Measurements from ENCODE around the gene ABCG1.

Gene ABCG1

DNA sequence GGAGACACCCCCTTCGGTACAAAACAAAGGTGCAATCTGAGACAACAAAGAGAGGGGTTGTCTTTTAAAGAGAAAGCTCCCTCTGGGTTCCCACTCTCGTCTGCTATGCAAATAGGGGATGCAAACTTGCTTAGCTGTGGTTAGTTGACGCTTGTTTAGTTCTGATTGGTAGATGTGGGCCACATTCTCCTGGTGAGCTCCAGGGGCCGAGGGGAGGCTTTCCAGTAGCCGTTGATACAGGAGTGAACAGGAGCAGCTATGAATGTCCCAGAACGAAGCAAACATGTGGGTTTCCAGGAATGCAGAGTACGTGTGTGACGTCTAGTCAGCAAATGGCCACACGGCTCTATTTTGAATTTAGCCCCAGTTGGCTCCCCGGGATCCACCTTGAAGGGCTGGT lies 117.1 kb downstream of the ABCG1 start:
- peak; percentile 40 for DNase-seq

- peak; percentile 3 for DNase-seq
Measured at GRCh38 chr21:42337276-42337675, 118.3 kb downstream of the ABCG1 start.

DNA sequence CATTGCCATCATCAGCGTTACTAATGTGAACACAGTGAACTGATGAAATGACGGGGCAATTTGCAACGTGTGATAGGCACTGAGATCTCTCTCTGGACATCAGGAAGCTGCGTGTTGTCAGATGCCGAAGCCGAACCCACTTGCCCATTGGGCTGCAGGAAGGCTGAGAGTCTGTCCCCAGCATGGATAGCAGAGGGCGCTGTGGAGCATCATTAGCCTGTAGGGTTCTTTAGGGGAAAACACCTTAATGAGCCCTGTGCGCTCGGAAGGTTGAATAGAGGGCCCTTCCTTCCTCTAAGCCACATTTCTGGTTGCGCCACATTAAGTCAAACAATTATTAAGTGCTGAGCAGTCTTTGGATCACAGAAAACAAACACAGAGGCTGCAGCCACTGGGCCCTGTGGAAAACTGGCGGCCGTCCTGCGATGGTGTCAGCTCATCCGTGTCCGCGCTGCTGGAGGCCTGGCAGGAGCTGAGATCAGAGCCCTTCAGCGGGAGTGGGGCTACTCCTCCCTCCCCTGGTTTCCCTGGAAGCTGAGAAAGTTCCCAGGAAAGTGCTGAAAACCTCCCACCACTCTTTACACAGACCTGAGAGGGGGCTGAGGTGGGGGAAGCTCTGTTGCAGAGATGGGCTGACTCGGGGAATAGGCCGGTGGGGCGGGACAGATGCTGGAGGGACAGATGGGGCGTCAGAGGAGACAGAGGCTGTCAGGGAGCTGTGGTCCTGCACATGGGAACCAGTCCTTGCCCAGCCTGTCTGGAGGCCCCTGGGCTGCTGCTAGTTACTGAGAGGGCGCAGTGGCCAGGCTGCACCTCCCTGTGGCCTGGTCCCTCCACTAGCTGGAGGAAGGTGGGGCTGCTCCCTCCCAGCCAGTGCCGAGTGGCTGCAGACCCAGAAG lies 119.1 kb downstream of the ABCG1 start:
- DNase-seq, result peak; percentile 88

- peak; percentile 55 for DNase-seq
Measured at GRCh38 chr21:42338729-42339715, 120.1 kb downstream of the ABCG1 start.

GRCh38 chr21:42340187-42341050 lies 121.5 kb downstream of the ABCG1 start:
- DNase-seq, result peak; percentile 40

DNA sequence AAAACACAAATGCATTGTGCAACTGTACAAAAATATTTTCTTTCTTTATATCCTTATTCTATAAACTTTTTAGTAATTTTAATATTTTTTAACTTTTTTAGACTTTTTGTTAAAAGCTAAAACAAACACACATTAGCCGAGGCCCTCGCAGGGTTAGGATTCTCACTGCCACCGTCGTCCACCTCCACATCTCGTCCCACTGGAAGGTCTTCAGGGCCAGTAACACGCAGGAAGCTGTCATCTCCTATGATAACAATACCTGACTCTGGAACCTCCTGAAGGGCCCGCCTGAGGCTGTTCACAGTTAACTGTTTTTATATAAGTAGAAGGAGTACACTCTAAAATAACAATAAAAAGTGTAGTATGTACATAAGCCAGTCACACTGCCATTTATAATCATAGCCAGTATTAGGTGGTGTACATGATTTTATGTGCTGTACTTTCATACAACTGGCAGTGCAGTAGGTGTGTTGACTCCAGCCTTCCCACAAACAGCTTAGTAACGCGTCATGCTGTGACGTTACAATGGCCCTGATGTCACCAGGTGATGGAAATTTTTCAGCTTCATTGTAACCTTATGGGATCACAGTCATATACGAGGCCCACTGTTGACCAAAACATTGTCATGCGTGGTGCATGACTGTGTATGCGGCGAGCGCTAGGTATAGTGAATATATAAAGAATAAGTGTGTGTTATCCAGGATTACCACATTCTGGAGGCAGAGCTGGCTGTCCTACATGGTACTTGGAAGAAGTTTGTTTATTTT lies 123.0 kb downstream of the ABCG1 start:
- peak; percentile 34 for DNase-seq

GRCh38 chr21:42343101-42343500 lies 124.2 kb downstream of the ABCG1 start:
- peak; percentile 41 for DNase-seq

GRCh38 chr21:42343556-42343955 lies 124.6 kb downstream of the ABCG1 start:
- DNase-seq, result peak; percentile 43

DNA sequence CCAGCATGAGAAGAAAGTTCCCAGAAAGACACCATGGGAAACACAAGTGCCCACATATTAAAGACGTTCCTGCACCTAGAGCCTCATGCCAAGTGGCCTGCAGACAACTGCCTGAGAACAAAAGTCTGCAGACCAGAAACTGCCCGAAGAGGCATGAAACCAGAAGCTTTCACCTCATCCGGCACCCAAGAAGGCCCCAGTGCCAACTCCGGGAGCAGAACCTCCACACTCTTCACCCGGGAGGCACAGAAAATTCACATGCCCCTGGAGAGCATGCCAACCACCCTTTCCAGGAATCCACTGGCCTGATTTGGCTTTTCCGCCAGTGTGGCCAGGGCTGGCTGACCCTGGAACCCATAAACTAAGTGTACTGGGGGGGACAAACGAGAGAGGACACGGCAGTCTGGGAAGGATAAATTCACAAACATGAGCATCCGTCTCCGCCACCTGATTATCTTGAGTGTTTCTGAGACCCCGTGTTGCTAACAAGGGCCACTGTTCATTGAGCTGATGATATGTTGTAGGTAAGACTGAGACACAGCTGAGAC lies 125.1 kb downstream of the ABCG1 start:
- peak; percentile 10 for DNase-seq

GRCh38 chr21:42344631-42345030 lies 125.7 kb downstream of the ABCG1 start:
- no peak for DNase-seq

DNA sequence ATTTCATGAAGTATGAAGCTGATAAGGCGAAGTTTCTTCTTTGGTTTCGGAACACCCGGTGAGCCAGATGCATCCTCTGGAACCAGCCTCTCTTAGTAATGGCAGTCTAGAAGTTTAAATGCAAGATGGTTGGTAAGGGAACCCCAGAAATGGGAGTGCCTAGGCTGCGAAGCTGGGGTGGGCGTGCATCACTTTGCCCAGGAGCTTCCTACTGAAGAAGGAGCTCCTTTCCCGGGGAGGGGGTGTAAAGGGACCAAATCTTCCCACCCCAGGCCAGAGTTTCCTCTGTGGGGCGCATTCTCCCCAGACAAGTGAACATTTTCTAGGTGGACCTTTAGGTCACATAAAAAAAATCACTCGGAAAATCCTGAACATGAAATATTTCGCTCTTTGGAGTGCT lies 127.5 kb downstream of the ABCG1 start:
- no peak for DNase-seq

Measured in activated CD8-positive, alpha-beta memory T cell treated with anti-CD3 and anti-CD28 coated beads, Interleukin-2, amount 50 U/mL, for 48 hours (primary cell).